ENCODE results near the gene VPS13D. TPM values are rescaled to one million over a fixed set of nuclear protein-coding genes. Genes with fewer than 3 reads are reported as not detected.

VPS13D gene
- total RNA-seq, 1 experiment from 2014 or later: 29.0 TPM

GRCh38 chr1:12436817-12437599 is 207.2 kb downstream of the VPS13D start (continued):
- no peak for TF ChIP-seq ATF6 (CRISPR knock-in tag; IDR thresholded peaks at IDR 0.05)
- TF ChIP-seq, protein P1, sequence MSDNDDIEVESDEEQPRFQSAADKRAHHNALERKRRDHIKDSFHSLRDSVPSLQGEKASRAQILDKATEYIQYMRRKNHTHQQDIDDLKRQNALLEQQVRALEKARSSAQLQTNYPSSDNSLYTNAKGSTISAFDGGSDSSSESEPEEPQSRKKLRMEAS (CRISPR knock-in tag; IDR thresholded peaks at IDR 0.05): no peak
- TF ChIP-seq, protein P2, sequence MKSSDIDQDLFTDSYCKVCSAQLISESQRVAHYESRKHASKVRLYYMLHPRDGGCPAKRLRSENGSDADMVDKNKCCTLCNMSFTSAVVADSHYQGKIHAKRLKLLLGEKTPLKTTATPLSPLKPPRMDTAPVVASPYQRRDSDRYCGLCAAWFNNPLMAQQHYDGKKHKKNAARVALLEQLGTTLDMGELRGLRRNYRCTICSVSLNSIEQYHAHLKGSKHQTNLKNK (CRISPR knock-in tag; IDR thresholded peaks at IDR 0.05): no peak
- no peak for TF ChIP-seq MYBL2 (CRISPR knock-in tag; IDR thresholded peaks at IDR 0.05)
- no peak for TF ChIP-seq ZNF317 (CRISPR knock-in tag; IDR thresholded peaks at IDR 0.05; ENCODE audit: borderline replicate concordance, low read depth)
- TF ChIP-seq PRDM15 (CRISPR knock-in tag; IDR thresholded peaks at IDR 0.05): no peak
- TF ChIP-seq, protein P3, sequence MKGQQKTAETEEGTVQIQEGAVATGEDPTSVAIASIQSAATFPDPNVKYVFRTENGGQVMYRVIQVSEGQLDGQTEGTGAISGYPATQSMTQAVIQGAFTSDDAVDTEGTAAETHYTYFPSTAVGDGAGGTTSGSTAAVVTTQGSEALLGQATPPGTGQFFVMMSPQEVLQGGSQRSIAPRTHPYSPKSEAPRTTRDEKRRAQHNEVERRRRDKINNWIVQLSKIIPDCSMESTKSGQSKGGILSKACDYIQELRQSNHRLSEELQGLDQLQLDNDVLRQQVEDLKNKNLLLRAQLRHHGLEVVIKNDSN (CRISPR knock-in tag; IDR thresholded peaks at IDR 0.05): no peak
- TF ChIP-seq FOXP4 (CRISPR knock-in tag; IDR thresholded peaks at IDR 0.05): no peak

GRCh38 chr1:12437629-12438028 is 207.8 kb downstream of the VPS13D start:
- no peak for TF ChIP-seq GABPB1 (CRISPR knock-in tag; IDR thresholded peaks at IDR 0.05)
- TF ChIP-seq JUN (CRISPR knock-in tag; IDR thresholded peaks at IDR 0.05): no peak
- no peak for TF ChIP-seq IRF2 (CRISPR knock-in tag; IDR thresholded peaks at IDR 0.05; ENCODE audit: borderline replicate concordance, low read depth)
- no peak for TF ChIP-seq CBFB (CRISPR knock-in tag; IDR thresholded peaks at IDR 0.05; ENCODE audit: low read depth)
- TF ChIP-seq ZNF532 (CRISPR knock-in tag; IDR thresholded peaks at IDR 0.05; ENCODE audit: borderline replicate concordance): no peak
- POLR2A ChIA-PET: no interaction called here
- H3K4me3 Mint-ChIP-seq: no peak overlapping the region
- peaks cover 27% of the 10 kb centered on the region for H3K4me1 Mint-ChIP-seq
- H3K9me3 Mint-ChIP-seq: peaks cover 10% of the 10 kb centered on the region
- no peaks in the 10 kb centered on the region for H3K27me3 Mint-ChIP-seq (ENCODE audit: low read depth)
- ATAC-seq (no peak), DNase-seq (ENCODE audit: low spot score) (no peak)
- peaks cover 12% of the 10 kb centered on the region for H3K36me3 Mint-ChIP-seq
- H3K27ac Mint-ChIP-seq: no peak overlapping the region
- CTCF ChIA-PET: no interaction called here

Measured in WTC11 (cell line).